ENCODE measurements around the gene ZNF316.

ZNF316 gene

DNA sequence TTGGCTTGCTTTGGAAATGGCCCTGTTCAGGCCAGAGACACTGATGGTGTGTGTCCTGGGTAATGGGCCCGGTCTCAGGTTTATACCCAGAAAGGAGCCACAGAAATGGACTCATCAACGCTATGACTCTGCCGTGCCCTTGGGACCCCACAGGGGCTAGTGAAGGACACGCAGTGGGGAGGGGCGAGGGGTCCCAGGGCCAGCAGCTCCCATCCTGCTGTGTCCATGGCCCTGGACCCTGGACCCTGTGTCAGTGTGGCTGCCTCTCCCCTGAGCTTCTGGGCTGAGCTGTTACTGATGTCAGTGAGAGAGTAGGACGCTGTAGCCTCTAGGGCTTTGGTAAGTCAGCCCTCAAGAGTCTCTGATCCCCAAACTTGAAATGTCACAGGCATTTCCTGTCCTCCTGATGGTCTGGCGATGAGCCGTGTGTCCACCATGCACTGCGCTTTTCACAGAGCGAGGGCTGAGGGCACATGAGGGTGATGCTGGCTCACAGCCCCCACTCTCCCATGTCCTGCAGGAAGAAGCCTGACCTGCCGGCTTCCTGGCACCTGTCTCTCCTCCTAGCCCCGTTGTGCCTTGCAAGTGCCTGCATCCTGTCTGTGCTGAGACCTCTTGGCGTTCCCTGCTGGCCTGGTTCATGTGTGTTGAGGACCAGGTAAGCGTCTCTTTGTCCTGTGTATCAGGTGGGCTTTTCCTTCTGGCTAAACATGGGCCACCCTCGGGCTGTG is 4.4 kb downstream of the ZNF316 start:
- H3K36me3 ChIP-seq (ENCODE audit: control insufficient read depth, insufficient read depth, low read length) = peaks cover 29% of the 10 kb centered on the region
- DNase-seq (ENCODE audit: extremely low read depth, insufficient read length) = no peak
- TF ChIP-seq, protein P1, sequence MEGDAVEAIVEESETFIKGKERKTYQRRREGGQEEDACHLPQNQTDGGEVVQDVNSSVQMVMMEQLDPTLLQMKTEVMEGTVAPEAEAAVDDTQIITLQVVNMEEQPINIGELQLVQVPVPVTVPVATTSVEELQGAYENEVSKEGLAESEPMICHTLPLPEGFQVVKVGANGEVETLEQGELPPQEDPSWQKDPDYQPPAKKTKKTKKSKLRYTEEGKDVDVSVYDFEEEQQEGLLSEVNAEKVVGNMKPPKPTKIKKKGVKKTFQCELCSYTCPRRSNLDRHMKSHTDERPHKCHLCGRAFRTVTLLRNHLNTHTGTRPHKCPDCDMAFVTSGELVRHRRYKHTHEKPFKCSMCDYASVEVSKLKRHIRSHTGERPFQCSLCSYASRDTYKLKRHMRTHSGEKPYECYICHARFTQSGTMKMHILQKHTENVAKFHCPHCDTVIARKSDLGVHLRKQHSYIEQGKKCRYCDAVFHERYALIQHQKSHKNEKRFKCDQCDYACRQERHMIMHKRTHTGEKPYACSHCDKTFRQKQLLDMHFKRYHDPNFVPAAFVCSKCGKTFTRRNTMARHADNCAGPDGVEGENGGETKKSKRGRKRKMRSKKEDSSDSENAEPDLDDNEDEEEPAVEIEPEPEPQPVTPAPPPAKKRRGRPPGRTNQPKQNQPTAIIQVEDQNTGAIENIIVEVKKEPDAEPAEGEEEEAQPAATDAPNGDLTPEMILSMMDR (IDR thresholded peaks at IDR 0.05; ENCODE audit: insufficient read depth, low read length, poor library complexity, severe bottlenecking) = no peak

DNA sequence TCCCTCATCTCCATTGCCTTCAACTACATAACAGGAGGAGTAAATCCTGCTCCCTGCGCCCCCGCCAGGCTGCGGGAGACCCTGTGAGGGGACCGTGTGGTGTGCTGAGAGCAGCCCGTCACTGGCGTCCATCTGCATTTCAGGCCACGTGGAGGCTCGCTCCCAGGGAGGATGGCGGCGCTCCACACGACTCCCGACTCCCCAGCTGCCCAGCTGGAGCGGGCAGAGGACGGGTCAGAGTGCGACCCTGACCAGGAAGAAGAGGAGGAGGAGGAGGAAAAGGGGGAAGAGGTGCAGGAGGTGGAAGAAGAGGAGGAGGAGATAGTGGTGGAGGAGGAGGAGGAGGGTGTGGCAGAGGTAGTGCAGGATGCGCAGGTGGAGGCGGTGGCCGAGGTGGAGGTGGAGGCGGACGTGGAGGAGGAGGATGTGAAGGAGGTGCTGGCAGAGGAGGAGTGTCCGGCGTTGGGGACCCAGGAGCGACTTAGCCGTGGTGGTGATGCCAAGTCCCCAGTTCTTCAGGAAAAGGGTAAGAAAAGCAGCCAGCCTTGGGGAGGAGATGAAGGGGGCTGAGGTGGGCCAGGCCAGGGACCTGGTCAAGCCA is 5.2 kb downstream of the ZNF316 start:
- H3K36me3 ChIP-seq (ENCODE audit: control insufficient read depth, insufficient read depth, low read length) = peaks cover 33% of the 10 kb centered on the region

More for the DNA sequence above, 4.4 kb downstream of the ZNF316 start:
- H3K27me3 ChIP-seq (replicated peaks; ENCODE audit: control insufficient read depth, insufficient read depth, low read length) = no peaks in the 10 kb centered on the region
- H3K4me3 ChIP-seq (replicated peaks; ENCODE audit: low read depth, low read length) = no peak overlapping the region

DNA sequence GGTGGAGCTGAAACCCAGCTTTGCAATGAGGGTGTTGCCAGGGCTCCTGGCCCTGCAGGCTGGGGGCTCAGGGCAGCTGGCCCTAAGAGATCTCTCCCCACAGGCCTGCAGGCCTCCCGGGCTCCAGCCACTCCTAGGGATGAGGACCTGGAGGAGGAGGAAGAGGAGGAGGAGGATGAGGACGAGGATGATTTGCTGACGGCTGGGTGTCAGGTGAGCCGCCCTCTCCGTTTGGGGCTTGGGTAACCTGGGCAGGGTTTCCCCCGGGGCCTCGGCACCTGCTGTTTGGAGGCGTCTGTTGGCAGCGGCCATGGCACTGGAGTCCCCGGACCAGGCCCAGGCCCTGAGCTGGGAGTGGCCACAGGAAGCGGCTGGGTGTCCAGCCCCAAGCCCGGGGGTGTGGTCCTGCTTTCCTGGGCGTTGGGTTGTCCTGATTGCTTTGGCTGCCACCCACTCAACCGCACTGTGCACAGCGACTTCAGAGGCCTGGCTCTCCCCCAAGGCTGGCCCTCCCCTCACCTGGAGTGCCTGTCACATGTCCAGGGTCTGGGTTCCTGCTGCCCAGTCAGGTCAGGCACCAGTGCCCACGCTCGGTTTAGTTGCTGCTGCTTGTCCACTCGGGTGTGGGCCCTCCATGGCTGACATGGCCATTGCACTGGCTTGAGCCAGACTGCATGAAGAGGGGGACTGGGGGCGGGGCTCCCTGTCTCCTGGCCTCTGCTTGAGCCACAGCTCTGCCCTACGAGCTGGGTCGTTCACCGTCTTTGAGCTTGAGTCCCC is 5.9 kb downstream of the ZNF316 start:
- H3K36me3 ChIP-seq (ENCODE audit: control insufficient read depth, insufficient read depth, low read length) = peaks cover 38% of the 10 kb centered on the region

More for the DNA sequence above, 5.2 kb downstream of the ZNF316 start:
- DNase-seq (ENCODE audit: extremely low read depth, insufficient read length) = no peak
- no peak overlapping the region for H3K4me3 ChIP-seq (replicated peaks; ENCODE audit: low read depth, low read length)
- TF ChIP-seq, protein P1 (IDR thresholded peaks at IDR 0.05; ENCODE audit: insufficient read depth, low read length, poor library complexity, severe bottlenecking) = no peak
- H3K27me3 ChIP-seq (replicated peaks; ENCODE audit: control insufficient read depth, insufficient read depth, low read length) = no peaks in the 10 kb centered on the region

DNA sequence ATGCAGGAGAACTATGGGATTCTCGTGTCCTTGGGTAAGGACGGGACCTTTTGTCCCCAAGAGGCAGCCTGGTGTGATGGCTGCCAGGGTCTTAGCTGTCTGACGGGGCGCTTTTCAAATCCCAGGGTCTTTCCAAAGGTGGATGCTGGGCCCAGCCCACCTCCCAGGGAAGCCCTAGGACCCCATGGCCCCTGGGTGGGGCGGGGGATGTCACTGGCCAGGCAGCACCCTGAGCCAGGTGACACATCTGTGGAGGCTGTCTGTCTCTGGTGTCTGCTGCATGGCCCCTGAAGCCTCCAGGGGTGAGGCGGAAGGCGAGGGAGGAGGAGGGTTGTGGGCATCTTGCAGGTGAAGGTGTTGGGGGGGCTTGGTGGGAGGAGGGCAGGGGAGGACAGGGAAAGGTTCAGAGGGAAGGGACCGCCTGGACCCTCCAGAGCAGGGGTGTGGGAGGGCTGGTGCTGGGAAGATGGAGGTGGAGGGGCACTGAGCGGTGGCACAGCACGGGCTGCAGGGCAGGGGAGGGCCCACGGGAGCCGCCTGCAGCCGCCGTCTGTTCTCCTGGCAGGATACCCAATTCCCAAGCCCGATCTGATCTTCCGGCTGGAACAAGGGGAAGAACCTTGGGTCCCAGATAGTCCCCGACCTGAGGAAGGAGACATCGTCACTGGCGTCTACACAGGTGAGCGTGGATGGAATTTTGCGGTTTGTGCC is 7.0 kb downstream of the ZNF316 start:
- TF ChIP-seq, protein P1 (IDR thresholded peaks at IDR 0.05; ENCODE audit: insufficient read depth, low read length, poor library complexity, severe bottlenecking) = no peak
- H3K4me3 ChIP-seq (replicated peaks; ENCODE audit: low read depth, low read length) = no peak overlapping the region
- no peak for DNase-seq (ENCODE audit: extremely low read depth, insufficient read length)
- peaks cover 45% of the 10 kb centered on the region for H3K36me3 ChIP-seq (ENCODE audit: control insufficient read depth, insufficient read depth, low read length)
- no peaks in the 10 kb centered on the region for H3K27me3 ChIP-seq (replicated peaks; ENCODE audit: control insufficient read depth, insufficient read depth, low read length)

More for the DNA sequence above, 5.9 kb downstream of the ZNF316 start:
- no peak for DNase-seq (ENCODE audit: extremely low read depth, insufficient read length)
- TF ChIP-seq, protein P1 (IDR thresholded peaks at IDR 0.05; ENCODE audit: insufficient read depth, low read length, poor library complexity, severe bottlenecking) = no peak
- Histone ChIP-seq H3K4me3 (replicated peaks; ENCODE audit: low read depth, low read length) (no peak overlapping the region), H3K27me3 (replicated peaks; ENCODE audit: control insufficient read depth, insufficient read depth, low read length) (no peaks in the 10 kb centered on the region)

DNA sequence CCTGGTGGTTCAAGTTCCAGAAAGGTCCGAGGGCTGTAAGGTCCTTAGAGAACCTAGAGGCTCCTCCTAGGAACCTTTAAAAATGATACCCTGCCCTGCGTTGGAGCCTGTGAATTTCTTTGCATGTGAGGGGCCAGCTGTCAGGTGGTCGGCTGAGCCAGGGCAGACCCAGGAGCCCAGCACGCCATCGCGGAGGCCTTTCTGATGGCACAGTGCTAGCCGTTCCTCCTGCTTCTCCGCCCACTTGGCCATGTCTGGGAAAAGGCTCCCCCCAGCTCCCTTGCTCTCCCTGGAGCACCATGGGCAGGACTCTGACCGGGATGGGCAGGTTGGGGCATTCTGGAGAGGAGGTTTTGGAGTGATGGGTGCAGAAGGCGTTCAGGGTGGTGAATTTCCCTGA is 7.6 kb downstream of the ZNF316 start:
- Histone ChIP-seq H3K27me3 (replicated peaks; ENCODE audit: control insufficient read depth, insufficient read depth, low read length) (no peaks in the 10 kb centered on the region), H3K36me3 (ENCODE audit: control insufficient read depth, insufficient read depth, low read length) (peaks cover 47% of the 10 kb centered on the region), H3K4me3 (replicated peaks; ENCODE audit: low read depth, low read length) (no peak overlapping the region)
- TF ChIP-seq, protein P1 (IDR thresholded peaks at IDR 0.05; ENCODE audit: insufficient read depth, low read length, poor library complexity, severe bottlenecking) = no peak
- no peak for DNase-seq (ENCODE audit: extremely low read depth, insufficient read length)

Data from GM06990 (cell line).